Calu3 (cell line): ENCODE results near the gene TTLL5. TPM values are rescaled to one million over a fixed set of nuclear protein-coding genes. Genes with fewer than 3 reads are reported as not detected.

ENCODE experiments used
- BruUV-seq: library from RNA; stranded (reverse); fragments of 400-500 nt; replicated peaks from 2 replicates; lab custom pipeline; 2021; lab: Mats Ljungman, UMichigan
- CTCF ChIA-PET: fragments of 300-600 bp; sonication (Branson Sonifier 250); formaldehyde crosslinking; loops from one replicate; lab custom pipeline; 2022; ENCODE audit warnings: antibody characterized with exemption; lab: Charles Lee
- DNase-seq: peaks from one replicate; pipeline ENCODE4 v3.0.0; 2022
- H3K27ac Mint-ChIP-seq: one replicate; pipeline ENCODE4 v1.8.0; 2022; ENCODE audit warnings: mixed read lengths; ENCODE audit not compliant: unreplicated experiment
- H3K27me3 Mint-ChIP-seq: one replicate; pipeline ENCODE4 v1.8.0; 2022; ENCODE audit warnings: mixed read lengths; ENCODE audit not compliant: unreplicated experiment
- H3K36me3 Mint-ChIP-seq: one replicate; pipeline ENCODE4 v1.8.0; 2022; ENCODE audit warnings: mild to moderate bottlenecking, moderate library complexity, mixed read lengths; ENCODE audit not compliant: insufficient read depth, unreplicated experiment
- H3K4me1 Mint-ChIP-seq: one replicate; pipeline ENCODE4 v1.8.0; 2022; ENCODE audit warnings: mild to moderate bottlenecking, low read depth, mixed read lengths; ENCODE audit not compliant: unreplicated experiment
- H3K4me3 Mint-ChIP-seq: one replicate; pipeline ENCODE4 v1.8.0; 2022; ENCODE audit warnings: mild to moderate bottlenecking, low read depth, moderate library complexity, mixed read lengths; ENCODE audit not compliant: unreplicated experiment
- H3K9me3 Mint-ChIP-seq: one replicate; pipeline ENCODE4 v1.8.0; 2022; ENCODE audit warnings: low read depth, mixed read lengths; ENCODE audit not compliant: unreplicated experiment
- intact Hi-C: fragments of 100-400 bp; cut with micrococcal nuclease; formaldehyde crosslinking; loops from one replicate; pipeline ENCODE4 v1.10.0; 2022; ENCODE audit not compliant: unreplicated experiment
- total RNA-seq: library from RNA; stranded (reverse); gene quantifications from 2 replicates; pipeline ENCODE4 v1.2.3, GENCODE V29; 2022
- TF ChIP-seq, protein P1 (sequence below): fragments of 200-600 bp; IDR thresholded peaks from one replicate; pipeline ENCODE4 v1.8.0; 2022; ENCODE audit warnings: antibody characterized with exemption; ENCODE audit not compliant: unreplicated experiment

The TTLL5 gene
- total RNA-seq, 1 experiment from 2014 or later, result 47.5 TPM

DNA sequence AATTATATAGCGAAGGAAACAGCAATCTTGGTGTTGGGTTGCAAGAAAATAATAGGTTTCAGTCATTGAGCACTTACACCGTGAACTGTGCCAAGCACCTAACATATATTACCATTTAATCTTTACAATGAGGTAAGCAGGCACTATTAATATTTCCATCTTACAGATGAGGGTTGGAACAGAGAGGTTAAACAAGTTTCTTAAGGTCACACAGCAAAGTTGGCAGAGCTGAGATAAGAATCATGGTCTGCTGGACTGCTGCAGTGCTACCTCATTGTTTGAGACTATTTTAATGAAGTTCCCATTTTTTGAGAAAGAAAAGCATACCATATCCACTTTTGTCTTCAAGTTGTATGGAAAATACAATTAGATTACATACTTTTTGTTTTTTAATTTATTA is 2.1 kb upstream of the TTLL5 start:
- no peak overlapping the region for H3K27ac Mint-ChIP-seq
- no peaks in the 10 kb centered on the region for H3K4me1 Mint-ChIP-seq
- intact Hi-C loops, result loop anchor here (10.0 kb wide), 1 partner anchor 344 kb away; no protein-coding TSS in a partner anchor
- BruUV-seq, result no TSS peak
- CTCF ChIA-PET, result no interaction called here
- no peaks in the 10 kb centered on the region for H3K9me3 Mint-ChIP-seq
- no peak overlapping the region for H3K4me3 Mint-ChIP-seq
- no peaks in the 10 kb centered on the region for H3K27me3 Mint-ChIP-seq
- TF ChIP-seq, protein P1, sequence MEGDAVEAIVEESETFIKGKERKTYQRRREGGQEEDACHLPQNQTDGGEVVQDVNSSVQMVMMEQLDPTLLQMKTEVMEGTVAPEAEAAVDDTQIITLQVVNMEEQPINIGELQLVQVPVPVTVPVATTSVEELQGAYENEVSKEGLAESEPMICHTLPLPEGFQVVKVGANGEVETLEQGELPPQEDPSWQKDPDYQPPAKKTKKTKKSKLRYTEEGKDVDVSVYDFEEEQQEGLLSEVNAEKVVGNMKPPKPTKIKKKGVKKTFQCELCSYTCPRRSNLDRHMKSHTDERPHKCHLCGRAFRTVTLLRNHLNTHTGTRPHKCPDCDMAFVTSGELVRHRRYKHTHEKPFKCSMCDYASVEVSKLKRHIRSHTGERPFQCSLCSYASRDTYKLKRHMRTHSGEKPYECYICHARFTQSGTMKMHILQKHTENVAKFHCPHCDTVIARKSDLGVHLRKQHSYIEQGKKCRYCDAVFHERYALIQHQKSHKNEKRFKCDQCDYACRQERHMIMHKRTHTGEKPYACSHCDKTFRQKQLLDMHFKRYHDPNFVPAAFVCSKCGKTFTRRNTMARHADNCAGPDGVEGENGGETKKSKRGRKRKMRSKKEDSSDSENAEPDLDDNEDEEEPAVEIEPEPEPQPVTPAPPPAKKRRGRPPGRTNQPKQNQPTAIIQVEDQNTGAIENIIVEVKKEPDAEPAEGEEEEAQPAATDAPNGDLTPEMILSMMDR, result no peak
- H3K36me3 Mint-ChIP-seq, result peaks cover 41% of the 10 kb centered on the region
- DNase-seq, result no peak

DNA sequence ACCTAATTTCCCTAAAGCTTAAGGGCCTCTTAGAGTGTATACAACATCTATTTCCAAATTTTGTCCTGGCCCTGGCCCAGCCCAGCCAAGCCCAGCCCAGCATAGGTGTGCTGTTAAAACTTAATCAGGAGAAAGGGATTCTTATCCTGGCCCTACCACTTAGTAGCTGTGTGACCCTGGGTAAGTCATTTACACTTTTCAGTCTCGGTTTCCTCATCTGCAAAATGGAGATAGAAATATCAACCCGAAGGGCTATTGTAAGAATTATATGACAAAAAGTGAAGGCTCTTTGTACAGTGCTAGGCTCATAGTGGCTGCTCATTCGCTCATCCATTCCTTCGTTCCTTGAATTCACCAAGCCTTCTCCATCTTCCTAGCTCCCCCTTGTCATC is 812 bp upstream of the TTLL5 start:
- intact Hi-C loops, result no loop called here
- CTCF ChIA-PET, result interaction anchor here (0.6 to 1.9 kb wide), 9 partner anchors 9 to 657 kb away, joined by 3 to 7 read pairs (median 4); partner anchors contain the start of gene FLVCR2
- DNase-seq, result no peak
- Mint-ChIP-seq H3K9me3 (no peaks in the 10 kb centered on the region), H3K27me3 (no peaks in the 10 kb centered on the region), H3K4me1 (no peaks in the 10 kb centered on the region), H3K27ac (peak overlapping the region; percentile 90), H3K4me3 (peak overlapping the region; percentile 95), H3K36me3 (peaks cover 36% of the 10 kb centered on the region)
- TF ChIP-seq, protein P1, result no peak
- TSS peak; percentile 74 for BruUV-seq

DNA sequence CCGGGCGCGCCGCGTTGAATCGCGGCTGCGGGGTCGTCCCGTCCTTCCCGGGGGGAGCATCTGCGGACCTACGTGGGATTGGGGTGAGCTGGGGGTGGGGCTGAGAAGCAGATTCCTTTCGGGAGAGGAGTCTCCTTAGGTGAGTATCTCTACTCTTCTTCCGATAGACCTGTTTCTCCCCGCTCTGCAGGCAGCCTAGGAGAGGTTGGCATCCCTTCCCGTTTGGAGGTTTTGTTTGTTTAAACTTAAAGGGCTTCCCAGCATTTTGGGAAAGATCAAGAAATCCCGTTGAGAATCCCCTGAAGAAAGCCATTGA is 411 bp downstream of the TTLL5 start:
- no peaks in the 10 kb centered on the region for H3K27me3 Mint-ChIP-seq
- H3K9me3 Mint-ChIP-seq, result no peaks in the 10 kb centered on the region
- peaks cover 27% of the 10 kb centered on the region for H3K36me3 Mint-ChIP-seq
- no peak for DNase-seq
- H3K4me1 Mint-ChIP-seq, result no peaks in the 10 kb centered on the region
- peak overlapping the region; percentile 95 for H3K4me3 Mint-ChIP-seq
- CTCF ChIA-PET, result interaction anchor here (0.6 to 1.9 kb wide), 8 partner anchors 21 to 909 kb away, joined by 3 to 7 read pairs (median 4); partner anchors contain the start of gene FLVCR2
- BruUV-seq, result TSS peak; percentile 59
- peak overlapping the region; percentile 90 for H3K27ac Mint-ChIP-seq
- TF ChIP-seq, protein P1, result no peak
- intact Hi-C loops, result no loop called here

DNA sequence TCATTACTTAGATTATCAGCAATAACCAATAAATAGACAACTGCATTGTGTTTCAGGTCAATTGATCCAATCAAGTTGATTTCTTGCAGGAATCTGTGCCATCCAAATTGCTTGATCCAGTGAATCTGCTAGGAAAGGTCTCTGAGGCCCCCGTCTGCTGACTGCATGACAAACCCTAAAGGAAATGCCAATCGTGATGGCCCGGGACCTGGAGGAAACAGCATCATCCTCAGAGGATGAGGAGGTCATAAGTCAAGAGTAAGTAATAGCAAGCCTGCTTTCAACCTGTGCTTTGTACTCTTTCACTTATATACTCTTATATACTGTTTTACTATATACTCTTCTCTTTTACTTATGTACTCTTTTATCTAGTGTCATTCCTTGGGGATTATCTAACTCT is 1.9 kb downstream of the TTLL5 start:
- peaks cover 26% of the 10 kb centered on the region for H3K36me3 Mint-ChIP-seq
- H3K4me1 Mint-ChIP-seq, result no peaks in the 10 kb centered on the region
- CTCF ChIA-PET, result no interaction called here
- H3K4me3 Mint-ChIP-seq, result no peak overlapping the region
- TF ChIP-seq, protein P1, result no peak
- H3K27ac Mint-ChIP-seq, result no peak overlapping the region
- intact Hi-C loops, result no loop called here
- H3K27me3 Mint-ChIP-seq, result no peaks in the 10 kb centered on the region
- DNase-seq, result no peak
- no peaks in the 10 kb centered on the region for H3K9me3 Mint-ChIP-seq
- no TSS peak for BruUV-seq
